HG02759 (cell line): ENCODE results near the gene VIPAS39.

ENCODE experiments used
- ATAC-seq: cut with Tn5 transposase; IDR thresholded peaks from one replicate; pipeline ENCODE4 v1.9.1; 2021; ENCODE audit warnings: mild to moderate bottlenecking, moderate library complexity; ENCODE audit not compliant: unreplicated experiment

VIPAS39 gene

DNA sequence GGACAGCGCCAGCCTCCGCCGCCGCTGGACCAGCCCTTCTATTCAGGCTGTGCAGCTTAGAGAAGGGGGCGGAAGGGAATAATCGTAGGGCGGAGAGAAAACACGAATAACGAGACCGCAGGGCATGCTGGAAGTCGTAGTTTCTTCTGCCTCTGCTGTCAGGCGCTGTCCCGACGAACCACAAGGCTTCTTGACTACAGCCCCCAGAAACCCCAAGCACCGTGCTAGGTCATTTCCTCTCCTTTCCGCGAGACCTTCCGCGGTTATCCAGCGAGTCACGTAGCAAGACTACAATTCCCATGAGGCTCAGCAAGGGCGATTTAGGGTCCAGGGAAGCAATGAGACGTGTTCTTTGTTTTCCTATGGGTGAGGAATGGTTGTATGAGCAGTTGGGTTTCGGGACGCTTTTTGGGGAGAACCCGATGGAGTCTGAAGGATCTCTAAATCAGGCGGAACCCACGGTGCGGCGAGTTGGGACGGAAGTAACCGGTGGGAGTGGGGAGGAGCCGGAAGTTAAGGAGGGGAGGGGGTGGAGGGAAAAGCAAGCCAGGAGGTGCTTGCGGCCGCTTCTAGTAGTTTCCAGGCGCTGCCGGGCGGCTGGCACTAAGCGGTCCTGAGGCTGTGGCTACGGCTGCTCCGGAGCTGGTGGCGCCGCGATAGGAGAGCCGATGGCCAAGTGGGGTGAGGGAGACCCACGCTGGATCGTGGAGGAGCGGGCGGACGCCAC is at the start of gene VIPAS39, which contains the start of gene AHSA1:
Gene VIPAS39, minus strand, starts transcription at position 80 of the 727 bp plus-strand sequence. CDS start 3,499 bp downstream, outside the sequence.
Gene AHSA1, plus strand, starts transcription at position 572 of the 727 bp plus-strand sequence. Its CDS starts 97 bp downstream, at position 669.
- ATAC-seq = peak; percentile 88

DNA sequence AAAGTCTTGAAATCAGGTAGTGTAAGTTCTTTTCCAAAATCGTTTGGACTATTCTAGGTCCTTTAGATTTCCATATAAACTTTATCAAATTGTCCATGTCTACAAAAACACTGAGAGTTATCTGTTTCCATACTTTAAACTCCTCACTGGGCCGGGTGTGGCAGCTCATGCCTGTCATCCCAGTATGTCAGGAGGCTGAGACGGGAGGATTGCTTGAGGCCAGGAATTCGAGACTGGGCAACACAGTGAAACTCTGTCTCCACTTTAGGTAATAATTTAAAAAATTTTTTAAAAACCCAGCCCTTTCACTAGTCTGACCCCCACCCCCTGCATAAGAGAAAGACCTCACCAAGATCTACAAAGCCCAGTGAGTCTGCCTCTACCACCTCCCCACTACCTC is 47.6 kb upstream of the VIPAS39 start:
- no peak for ATAC-seq

DNA sequence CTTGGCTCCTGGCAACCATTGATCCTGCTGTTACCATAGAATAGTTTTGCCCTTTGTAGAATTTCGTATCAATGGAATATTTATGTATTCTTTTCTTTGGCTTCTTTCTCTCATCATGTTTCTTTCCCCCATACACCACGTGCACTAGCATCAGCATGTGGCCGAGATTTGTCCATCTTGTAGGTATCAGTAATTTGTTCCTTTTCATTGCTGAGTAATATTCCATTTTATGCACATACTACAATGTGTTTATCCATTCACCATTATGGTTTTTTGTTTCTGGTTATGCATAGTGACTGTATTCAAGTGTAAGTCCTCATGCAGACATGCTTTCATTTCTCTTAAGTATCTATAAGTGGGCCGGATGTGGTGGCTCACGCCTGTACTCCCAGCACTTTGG is 45.7 kb upstream of the VIPAS39 start:
- no peak for ATAC-seq

DNA sequence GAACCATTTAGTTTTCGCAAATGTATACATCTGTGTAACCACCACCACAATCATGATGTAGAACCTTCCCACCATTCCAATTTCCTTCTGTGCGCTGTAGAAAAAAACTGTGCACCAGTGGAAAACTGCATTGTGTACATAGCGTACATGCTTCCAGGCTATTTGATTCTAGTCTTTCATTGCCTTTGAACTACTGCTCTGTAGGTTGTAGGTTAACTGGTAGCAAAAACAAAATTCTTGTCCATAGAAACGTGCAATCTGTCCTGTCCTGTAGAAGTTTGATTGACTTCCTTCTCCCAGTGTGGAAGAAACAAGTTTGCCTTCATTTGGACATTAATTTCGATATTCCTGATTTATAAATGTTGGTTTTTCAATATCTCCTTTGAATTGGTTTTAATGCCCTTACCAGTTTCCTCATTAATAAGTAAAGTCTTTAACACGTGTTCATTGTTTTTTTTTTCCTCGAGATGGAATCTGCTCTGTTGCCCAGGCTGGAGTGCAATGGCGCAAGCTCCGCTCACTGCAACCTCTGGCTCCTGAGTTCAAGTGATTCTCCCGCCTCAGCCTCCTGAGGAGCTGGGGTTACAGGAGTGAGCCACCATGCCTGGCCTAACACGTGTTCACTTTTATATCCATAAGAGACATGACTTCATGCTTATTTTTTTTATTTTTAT is 44.8 kb upstream of the VIPAS39 start:
- no peak for ATAC-seq

DNA sequence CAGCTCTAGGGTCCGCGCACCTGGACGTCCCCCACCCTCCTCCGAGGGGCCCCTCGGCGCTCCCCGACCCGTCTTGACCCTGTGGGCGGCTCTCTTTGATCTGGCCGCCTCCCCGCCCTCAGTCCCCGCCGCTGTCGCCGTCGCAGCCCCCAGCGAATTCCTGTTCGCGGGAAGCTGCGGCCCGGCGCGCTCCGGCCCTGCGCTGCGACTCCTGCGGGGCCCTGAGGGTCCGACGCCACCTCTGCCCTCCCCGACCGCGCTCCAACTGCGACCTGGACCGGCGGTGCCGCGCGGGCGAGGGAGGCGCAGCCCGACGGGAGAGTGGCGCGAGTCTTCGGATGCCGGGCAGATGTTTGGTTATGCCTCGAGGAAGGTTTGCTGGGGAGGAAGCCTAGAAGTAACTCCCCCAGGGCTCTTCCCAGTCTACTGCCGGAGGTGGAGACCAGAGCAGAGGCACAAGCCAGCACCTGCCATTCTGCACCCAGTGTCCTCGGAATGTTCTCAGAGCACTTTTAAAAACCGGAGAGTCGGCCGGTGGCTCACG is 41.7 kb upstream of the VIPAS39 start:
- no peak for ATAC-seq

DNA sequence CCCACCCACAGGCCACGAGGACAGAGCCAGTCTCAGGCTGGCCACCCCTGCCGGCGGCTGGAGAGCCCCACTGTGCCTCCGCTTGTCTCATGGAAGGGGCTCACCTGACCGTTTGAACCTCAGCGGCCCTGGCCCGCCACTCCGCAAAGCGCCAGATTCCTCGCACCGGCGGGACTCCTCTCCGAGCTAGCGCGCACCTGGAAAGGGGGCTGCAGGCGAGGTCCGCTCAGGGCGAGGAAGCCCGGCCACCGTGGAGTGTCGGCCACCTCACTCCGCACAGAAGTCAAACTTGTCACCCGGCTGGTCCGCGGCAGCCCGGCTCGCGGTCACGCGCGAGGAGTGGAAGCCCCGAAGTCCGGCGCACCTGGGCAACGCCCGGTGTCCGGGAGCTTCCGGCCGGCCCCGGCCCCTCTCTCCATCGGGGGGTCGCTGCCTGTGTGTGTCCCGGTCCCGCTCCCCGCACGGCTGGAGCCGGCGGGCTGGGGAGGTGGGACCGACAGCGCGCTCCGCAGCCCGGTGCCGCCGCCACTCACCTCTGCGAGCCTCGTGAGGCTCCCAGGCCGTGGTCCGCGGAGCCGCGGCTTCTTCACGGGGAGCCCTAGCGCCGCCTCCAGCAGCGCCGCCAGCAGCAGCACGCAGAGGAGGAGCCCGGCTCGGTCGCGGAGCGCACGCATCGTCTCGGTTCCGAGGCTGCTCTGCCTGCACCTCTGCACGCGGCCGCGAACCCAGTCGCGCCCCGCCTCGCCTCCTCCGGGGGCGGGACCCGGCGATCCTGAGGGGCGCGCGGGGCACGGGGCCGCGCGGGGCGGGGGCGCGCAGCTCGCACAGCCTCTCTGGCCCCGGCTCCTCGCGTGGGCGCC is 40.9 kb upstream of the VIPAS39 start, which contains the start of gene ISM2:
Gene ISM2, minus strand, starts transcription at position 697 of the 860 bp plus-strand sequence. Its CDS starts 23 bp downstream, at position 674.
- peak; percentile 67 for ATAC-seq

DNA sequence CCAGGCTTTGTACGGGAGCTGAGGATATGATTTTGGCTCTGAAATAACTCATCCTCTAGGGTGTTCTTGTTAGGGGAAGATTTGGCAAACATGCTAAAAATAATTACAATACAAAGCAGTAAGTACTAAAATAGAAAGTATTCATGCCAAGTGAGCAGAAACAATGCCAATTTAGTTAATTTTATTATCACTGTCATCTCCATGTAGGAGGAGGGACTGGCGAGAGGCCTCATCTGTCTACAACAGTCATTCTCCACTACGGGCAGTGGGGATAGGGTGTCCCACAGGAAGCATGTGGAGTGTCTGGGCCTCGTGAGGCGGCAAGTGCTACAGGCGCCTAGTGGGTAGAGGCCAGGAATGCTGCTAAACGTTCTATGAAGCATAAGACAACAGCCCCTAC is 37.9 kb upstream of the VIPAS39 start:
- no peak for ATAC-seq

DNA sequence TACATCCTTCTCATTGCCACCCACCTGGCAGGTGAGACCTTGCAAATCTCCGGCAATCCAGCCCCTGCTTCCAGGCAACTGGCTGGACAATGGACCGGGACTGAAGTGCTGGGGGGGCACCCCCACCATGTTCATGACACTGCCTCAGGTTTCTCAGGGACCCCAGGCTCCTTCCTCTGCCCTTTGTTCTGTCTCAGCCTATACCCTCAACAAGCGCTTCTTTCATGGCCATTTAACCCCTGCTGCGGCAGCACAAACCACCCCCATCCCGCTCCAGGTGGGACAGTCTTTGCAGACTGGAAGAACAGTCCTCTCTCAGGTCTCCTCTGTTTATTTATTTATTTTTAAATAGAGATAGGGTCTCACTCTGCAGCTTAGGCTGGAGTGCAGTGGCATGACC is 33.7 kb upstream of the VIPAS39 start:
- no peak for ATAC-seq

DNA sequence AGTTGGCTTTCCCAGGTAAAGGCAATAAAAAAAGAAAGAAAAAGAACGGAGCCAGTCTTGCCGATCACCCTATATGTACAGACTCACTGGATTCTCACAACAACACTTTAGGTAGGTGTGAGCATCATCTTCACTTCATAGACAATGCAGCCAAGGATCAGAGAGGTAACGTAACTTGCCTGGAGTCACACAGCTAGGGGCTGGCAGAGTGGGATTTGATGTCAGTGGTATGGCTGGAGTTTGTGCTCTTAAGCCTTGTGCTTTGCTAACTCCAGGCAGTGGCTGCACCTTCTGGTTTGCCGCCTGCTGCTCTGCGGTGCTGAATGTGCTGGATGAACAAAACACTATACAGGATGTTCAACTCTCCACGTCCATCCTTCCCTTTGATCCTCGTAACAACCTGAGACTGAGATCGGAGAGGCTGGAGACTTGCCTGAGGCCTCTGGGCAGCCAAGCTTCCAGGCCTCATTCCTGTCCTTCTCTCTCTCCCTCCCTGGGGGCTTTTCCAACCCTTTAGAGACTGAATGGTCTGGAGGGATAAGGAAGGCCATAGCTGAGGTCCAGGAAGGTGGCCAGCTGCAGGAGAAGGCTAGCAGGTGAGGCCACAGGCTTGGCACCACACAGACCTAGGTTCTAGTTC is 33.1 kb upstream of the VIPAS39 start:
- ATAC-seq = no peak

DNA sequence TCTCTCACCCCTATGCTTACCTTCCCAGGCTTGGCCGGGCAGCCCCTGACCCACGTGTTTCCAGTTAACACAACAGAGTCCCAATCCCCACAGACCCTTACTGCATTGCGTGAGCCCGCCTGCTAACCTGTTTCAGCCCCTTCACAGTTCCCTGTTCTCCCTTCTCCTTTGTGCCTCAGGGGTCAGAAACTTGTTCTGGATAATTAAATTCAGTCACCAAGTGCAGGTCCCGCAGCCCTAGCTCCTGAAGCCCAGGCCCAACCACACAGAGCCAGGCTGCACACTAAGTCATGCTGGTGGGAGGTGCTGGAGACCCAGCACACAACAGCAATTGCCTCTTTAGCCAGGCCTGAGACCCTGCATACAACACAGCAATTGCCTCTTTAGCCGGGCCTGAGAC is 31.6 kb upstream of the VIPAS39 start:
- no peak for ATAC-seq

DNA sequence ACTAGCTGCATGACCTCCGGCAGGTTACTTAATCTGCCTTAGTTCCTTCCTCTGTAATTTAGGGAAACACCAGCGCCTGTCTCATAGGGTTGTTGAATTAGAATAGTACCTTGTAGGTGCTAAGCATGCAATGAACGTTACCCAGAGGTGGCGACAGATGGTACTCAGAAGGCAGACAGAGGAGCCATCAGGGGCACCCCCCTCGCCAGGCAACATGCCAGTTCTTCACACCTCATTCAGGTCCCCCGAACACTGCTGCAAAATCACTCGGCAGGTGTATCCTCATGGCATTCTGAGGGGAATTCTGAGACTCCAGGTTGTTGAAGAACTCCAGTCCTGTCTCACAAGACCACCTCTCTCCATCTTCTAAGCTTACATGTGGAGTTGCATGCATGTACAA is 31.2 kb upstream of the VIPAS39 start:
- ATAC-seq = no peak

DNA sequence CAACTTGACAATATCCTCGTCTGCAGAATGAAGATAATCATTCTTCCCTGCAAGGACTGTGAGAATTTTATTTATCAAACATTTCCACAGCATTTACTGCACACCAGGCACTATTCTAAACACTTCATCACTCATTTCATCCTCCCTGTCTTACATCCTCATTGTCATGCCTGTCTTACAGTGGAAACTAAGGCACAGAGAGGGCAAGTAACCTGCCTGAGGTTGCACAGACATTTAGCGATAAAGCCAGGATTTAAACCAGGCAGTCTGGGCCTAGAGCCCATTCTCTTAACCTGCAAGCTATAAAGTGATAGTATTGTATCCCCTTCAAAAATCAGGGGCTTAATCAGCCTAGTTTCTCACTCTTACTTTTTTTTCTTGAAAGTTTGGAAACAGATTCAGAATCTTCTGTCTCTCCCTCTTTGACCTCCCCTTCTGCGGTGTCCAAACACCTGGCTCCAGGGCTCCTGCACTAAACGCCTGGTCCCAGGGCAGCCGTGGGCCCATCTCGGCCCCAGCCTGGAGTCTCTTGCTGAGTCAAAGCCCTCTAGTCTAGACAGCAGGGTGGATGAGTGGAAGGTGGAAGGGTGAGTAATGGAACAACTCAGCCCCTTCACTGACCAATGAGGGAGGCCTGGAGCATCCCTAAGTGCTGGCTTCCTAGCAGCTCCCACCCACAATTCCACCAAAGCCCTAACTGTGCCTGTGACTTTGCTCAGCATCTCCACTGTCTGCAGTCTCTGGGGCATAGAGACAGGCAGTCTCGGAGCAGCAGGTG is 28.7 kb upstream of the VIPAS39 start:
- ATAC-seq = no peak

DNA sequence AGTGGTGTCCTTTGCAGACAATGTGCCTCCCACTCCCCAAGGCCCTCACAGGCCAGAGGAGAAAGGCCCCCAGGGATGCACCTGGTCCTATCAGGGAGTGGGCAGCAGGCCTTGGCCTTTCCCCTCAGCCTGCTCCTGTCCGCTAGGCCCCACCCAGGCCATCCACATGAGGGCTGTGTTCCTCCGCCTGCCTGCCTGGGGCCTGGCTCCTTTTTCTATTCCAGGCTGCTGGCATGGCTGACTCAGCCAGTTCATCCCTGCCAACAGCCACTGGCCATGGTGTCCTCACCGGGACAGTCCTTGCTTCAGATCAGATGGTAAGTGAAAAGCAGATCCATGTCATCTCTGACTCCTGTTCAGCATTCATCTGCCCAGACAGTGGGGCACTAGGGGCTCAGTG is 27.9 kb upstream of the VIPAS39 start:
- ATAC-seq = no peak

DNA sequence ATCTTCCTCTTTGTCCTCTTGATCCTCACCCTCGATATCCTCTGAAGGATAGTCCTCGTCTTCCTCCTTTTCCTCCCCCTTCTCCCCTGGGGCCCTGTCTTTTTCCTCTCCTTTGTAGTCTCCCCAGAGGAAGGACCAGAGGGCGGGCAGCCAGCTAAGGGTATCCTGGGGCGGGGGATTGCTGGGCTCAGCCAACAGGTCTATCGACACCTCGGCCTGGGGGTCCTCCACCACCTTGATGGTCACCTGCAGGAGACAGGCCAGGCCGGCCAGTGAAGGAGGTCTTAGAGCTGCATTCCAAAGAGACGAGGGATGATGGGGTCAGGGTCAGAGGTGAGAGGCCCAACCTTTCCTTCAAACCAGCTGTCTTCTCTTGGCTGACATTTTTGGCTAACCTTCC is 25.0 kb upstream of the VIPAS39 start:
- ATAC-seq = no peak

DNA sequence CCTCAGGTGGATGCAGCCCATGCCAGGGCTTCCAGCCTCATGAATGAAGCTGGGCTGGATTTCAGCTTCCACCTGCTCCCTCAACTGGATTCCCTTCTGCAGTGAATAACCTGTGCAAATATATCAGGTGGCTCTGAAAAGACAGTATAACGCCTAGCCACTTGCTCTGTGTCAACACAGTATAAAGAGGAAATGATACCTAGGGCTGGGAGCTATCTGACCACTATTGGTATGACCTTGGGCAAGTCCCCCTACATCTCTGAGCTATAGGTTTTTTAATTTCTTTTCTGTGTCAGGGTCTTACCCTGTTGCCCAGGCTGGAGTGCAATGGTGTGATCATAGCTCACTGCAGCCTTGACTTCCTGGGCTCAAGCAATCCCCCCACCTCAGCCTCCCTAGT is 21.4 kb upstream of the VIPAS39 start:
- peak; percentile 92 for ATAC-seq

DNA sequence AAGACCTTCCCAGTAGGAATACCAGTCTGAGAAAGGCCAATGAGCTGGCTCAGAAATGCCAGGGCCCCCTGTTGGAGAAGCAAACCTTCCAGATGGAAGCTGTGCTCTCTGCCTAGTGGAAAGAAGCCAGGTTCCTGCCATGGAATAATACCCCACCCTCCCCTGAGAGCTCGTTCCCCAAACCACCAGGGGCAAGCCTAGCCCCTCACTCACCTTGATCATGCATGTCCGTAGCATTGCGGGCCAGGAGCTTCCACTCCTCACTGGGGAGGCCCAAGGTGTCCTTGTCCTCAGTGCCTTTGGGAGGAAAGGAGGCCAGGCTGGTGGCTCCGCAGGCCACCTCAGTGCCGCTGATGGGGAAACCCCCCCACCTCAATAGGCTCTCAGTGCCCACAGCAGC is 20.6 kb upstream of the VIPAS39 start:
- ATAC-seq = no peak

DNA sequence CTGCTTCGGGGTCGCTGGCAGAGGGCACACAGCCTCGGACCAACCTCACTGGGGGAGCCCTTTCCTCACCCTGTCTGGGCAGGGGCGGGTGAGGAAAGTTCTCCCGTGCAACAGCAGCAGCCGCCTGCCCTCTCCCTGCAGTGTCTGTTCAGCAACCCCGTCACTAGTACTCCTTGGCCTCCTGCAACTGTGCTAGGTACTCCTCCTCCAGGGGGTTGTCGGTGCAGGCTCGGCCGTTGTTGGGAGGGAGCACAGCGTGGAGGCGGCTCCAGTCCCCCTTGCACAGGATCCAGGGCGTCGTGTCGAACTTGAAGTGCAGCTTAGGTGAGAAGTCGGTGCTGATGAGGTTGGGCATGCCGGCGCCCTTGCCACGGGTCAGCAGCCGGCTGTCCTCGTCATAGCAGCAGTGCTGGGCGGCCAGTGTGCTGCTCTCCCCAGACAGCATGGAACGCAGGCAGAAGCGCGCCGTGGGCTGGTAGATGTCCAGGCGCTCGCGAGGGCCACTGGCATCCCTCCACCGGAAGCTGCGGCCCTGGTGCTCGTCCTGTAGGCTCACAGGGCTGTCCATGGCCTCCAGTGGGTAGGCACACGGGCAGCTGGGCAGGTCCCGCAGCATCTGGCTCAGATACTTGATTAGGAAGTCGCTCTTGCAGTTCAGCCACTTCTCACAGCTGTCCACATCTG is 18.2 kb upstream of the VIPAS39 start:
- no peak for ATAC-seq

DNA sequence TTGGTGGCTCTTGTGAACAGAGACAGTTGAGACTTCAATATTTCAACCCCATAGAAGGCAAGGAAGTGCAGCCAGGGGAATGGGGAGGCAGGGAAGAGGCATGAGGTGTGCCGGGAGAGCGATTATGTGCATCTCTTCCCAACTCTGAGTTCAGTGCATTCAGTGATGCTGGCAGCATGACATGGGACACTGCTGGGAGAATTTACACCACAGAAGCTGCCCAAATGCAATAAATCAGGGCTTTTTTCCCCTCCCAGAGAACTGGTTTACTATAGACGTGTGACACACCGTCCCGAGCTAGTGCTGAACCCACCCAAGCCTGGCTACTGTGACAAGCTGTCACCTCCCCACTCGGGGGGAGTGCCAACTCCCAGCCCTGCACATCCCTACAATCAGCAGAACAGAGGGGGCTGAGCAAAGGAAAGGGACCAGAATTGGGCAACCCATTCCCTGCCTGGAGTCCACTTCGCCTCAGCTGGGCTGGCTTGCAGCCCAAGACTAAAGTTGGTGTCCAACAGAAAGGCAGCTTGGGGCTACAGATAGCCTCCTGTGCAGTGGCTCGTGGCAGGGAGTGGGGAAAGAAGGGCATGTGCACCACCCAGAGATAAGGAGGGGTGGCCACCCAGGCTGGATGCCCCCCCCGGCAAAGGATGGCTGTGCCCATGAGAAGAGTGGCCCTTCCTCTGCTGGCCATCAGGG is 17.2 kb upstream of the VIPAS39 start:
- no peak for ATAC-seq

DNA sequence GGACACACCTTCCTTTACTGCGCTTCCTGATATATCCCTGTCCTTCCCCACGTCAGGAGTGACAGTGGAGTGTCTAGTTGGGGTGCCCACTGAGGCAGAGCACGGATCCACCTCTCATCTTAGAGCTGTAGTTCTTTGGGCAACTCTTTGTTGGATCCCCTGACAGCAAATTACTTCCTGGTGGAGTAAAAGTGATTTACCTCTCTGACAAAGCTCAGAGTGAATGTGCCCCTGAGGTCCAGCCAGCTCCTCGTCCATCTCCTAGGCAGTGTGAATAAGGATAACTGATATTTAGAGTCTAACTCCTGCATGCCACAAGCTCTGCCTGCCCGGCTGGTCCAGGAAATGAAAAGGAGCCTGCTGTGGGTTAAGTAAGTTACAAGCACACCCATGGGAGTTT is 16.5 kb upstream of the VIPAS39 start:
- ATAC-seq = no peak
